ENCODE results near the gene MYF5.

The MYF5 gene

GRCh38 chr12:80713419-80713818 is 3.3 kb upstream of the MYF5 start:
- no peak for TF ChIP-seq CTCF (IDR thresholded peaks at IDR 0.05; ENCODE audit: unreplicated experiment in 3 of 3)
- Mint-ChIP-seq H3K27me3 (ENCODE audit: low read depth) (peaks cover 64% of the 10 kb centered on the region), H3K4me3 (peak overlapping the region; percentile 70 to 81 (median 78)), H3K9me3 (no peaks in the 10 kb centered on the region), H3K27ac (peak overlapping the region; percentile 71 to 85 (median 75)), H3K36me3 (ENCODE audit: low read depth) (no peaks in the 10 kb centered on the region), H3K4me1 (peaks cover 49% of the 10 kb centered on the region)

GRCh38 chr12:80714055-80714454 is 2.7 kb upstream of the MYF5 start:
- Mint-ChIP-seq H3K9me3 (no peaks in the 10 kb centered on the region), H3K27ac (peak overlapping the region; percentile 68 to 85 (median 75)), H3K4me3 (peak overlapping the region; percentile 70 to 81 (median 78)), H3K4me1 (peaks cover 44% of the 10 kb centered on the region), H3K27me3 (ENCODE audit: low read depth) (peaks cover 61% of the 10 kb centered on the region), H3K36me3 (ENCODE audit: low read depth) (no peaks in the 10 kb centered on the region)
- TF ChIP-seq CTCF (IDR thresholded peaks at IDR 0.05; ENCODE audit: unreplicated experiment in 3 of 3) = no peak

GRCh38 chr12:80714846-80715245 is 1.9 kb upstream of the MYF5 start:
- Mint-ChIP-seq H3K4me3 (peak overlapping the region; percentile 2 to 70 (median 2)), H3K27ac (peak overlapping the region; percentile 68 to 85 (median 83)), H3K27me3 (ENCODE audit: low read depth) (peaks cover 53% of the 10 kb centered on the region), H3K9me3 (no peaks in the 10 kb centered on the region), H3K36me3 (ENCODE audit: low read depth) (no peaks in the 10 kb centered on the region), H3K4me1 (peaks cover 44% of the 10 kb centered on the region)
- TF ChIP-seq CTCF (IDR thresholded peaks at IDR 0.05; ENCODE audit: unreplicated experiment in 3 of 3) = no peak

GRCh38 chr12:80715713-80716249 is 931 bp upstream of the MYF5 start:
- Mint-ChIP-seq H3K4me1 (peaks cover 44% of the 10 kb centered on the region), H3K27ac (peak overlapping the region; percentile 68 to 89 (median 80)), H3K36me3 (ENCODE audit: low read depth) (no peaks in the 10 kb centered on the region), H3K4me3 (peak overlapping the region in 2 of 3 experiments; percentile 55 to 82), H3K9me3 (no peaks in the 10 kb centered on the region), H3K27me3 (ENCODE audit: low read depth) (peaks cover 46% of the 10 kb centered on the region)
- TF ChIP-seq CTCF (IDR thresholded peaks at IDR 0.05; ENCODE audit: unreplicated experiment in 3 of 3) = no peak

- Mint-ChIP-seq H3K36me3 (ENCODE audit: low read depth) (no peaks in the 10 kb centered on the region), H3K27ac (peak overlapping the region; percentile 33 to 60 (median 39)), H3K4me3 (peak overlapping the region in 2 of 3 experiments; percentile 24 to 81), H3K4me1 (peaks cover 39% of the 10 kb centered on the region), H3K27me3 (ENCODE audit: low read depth) (peaks cover 29% of the 10 kb centered on the region), H3K9me3 (no peaks in the 10 kb centered on the region)
- no peak for TF ChIP-seq CTCF (IDR thresholded peaks at IDR 0.05; ENCODE audit: unreplicated experiment in 3 of 3)
These were observed 1.1 kb downstream of the MYF5 start for GRCh38 chr12:80717856-80718255.

- Mint-ChIP-seq H3K36me3 (ENCODE audit: low read depth) (no peaks in the 10 kb centered on the region), H3K9me3 (no peaks in the 10 kb centered on the region), H3K4me3 (peak overlapping the region in 1 of 3 experiments; percentile 43), H3K27ac (peak overlapping the region in 1 of 3 experiments; percentile 13), H3K4me1 (peaks cover 17% of the 10 kb centered on the region), H3K27me3 (ENCODE audit: low read depth) (peaks cover 12% of the 10 kb centered on the region)
- TF ChIP-seq CTCF (IDR thresholded peaks at IDR 0.05; ENCODE audit: unreplicated experiment in 3 of 3) = no peak
These were observed 3.8 kb downstream of the MYF5 start for GRCh38 chr12:80720516-80720915.
